ENCODE results near the gene IL36G.

DNA sequence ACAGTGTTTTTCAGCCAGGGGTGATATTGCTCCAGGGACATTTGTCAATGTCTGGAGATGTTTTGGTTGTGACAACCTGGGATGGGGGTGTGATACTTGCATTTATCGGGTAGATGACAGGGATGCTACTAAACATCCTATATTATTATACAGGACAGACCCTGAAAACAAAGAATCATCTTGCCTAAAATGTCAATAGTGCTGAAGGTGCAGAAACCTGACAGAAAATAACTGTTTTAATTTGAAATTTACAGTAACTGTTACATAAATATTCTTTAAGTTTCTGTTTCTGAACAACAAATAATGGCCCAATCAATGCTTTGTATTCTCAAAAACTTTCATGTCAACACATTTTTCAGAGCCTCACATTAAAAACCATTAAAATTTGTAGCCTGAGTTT is 29.4 kb downstream of the IL36G start:
- TF ChIP-seq HDGF (IDR thresholded peaks at IDR 0.05; ENCODE audit: borderline replicate concordance) (no peak), NFRKB (IDR thresholded peaks at IDR 0.05) (no peak), FOXA1 (IDR thresholded peaks at IDR 0.05) (no peak), SUZ12 (IDR thresholded peaks at IDR 0.05) (no peak), L3MBTL2 (conservative IDR thresholded peaks at IDR 0.05) (no peak), LEF1 (IDR thresholded peaks at IDR 0.05; ENCODE audit: borderline replicate concordance) (no peak), BHLHE40 (IDR thresholded peaks at IDR 0.05; ENCODE audit: borderline replicate concordance) (no peak), ELF4 (IDR thresholded peaks at IDR 0.05) (no peak), FOXK2 (IDR thresholded peaks at IDR 0.05) (no peak), ARNT (IDR thresholded peaks at IDR 0.05) (no peak), SP1 (IDR thresholded peaks at IDR 0.05) (no peak), TARDBP (IDR thresholded peaks at IDR 0.05) (no peak)

All from HEK293T (cell line).